Hepatocyte (in vitro differentiated cells): ENCODE results near the gene BRAP.

Source experiments
- EZH2 ChIP-seq: fragments of 200-600 bp; sonication (generic); IDR thresholded peaks from 2 replicates; pipeline ENCODE4 v1.6.1; 2016; ENCODE audit warnings: antibody characterized with exemption, mild to moderate bottlenecking, borderline replicate concordance
- TF ChIP-seq, protein P1 (sequence below): fragments of 200-600 bp; sonication (generic); IDR thresholded peaks from 2 replicates; pipeline ENCODE4 v1.5.1; 2016; ENCODE audit warnings: antibody characterized with exemption, mild to moderate bottlenecking; ENCODE audit not compliant: poor library complexity

DNA sequence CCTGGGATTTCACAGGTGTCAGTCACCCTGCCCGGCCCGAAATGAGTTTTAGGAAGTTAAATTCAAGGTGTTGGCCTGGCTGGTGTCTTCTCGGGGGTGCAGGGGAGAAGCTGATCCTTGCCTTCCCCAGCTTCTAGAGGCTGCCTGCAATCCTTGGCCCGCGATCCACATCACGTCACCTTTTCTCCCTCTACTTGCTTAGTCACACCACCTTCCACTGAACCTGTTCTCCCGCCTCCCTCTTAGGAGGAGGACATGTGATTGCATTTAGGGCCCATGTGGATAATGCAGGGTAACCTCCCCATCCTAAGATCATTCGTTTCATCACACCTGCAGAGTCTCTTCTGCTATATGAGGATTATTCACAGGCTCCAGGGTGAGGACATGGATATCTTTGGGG, 61.2 kb downstream of the BRAP start:
- TF ChIP-seq, protein P1, sequence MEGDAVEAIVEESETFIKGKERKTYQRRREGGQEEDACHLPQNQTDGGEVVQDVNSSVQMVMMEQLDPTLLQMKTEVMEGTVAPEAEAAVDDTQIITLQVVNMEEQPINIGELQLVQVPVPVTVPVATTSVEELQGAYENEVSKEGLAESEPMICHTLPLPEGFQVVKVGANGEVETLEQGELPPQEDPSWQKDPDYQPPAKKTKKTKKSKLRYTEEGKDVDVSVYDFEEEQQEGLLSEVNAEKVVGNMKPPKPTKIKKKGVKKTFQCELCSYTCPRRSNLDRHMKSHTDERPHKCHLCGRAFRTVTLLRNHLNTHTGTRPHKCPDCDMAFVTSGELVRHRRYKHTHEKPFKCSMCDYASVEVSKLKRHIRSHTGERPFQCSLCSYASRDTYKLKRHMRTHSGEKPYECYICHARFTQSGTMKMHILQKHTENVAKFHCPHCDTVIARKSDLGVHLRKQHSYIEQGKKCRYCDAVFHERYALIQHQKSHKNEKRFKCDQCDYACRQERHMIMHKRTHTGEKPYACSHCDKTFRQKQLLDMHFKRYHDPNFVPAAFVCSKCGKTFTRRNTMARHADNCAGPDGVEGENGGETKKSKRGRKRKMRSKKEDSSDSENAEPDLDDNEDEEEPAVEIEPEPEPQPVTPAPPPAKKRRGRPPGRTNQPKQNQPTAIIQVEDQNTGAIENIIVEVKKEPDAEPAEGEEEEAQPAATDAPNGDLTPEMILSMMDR, result no peak
- TF ChIP-seq EZH2, result no peak
